ENCODE measurements around the gene SSX7.
"Not testable (repeated sequence)": the region's sequence is repeated elsewhere in the genome, so short reads cannot be mapped to it uniquely, and the experiment has no call there.

SSX7 gene

GRCh38 chrX:52654800-52655199 is at the start of gene SSX7:
Gene SSX7 (minus strand): TSS chrX:52654900. CDS start chrX:52653472, 1,428 bp downstream.
- not testable (repeated sequence) for FAIRE-seq

DNA sequence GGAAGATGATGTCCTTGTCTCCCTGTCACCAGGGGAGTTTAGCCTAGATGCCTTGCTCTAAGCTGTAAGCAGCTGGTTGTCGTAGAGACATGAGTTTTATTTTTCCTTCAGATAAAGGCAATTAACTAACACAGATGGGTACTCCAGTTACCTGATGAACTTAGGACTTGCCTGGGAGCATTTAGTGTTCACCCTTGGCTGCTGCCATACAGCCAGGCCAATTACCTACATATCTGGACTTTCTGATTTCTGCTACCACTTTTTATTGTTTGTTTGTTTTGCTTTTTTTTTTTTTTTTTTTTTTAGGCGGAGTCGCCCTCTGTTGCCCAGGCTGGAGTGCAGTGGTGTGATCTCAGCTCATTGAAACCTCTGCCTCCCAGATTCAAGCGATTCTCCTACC is 37.3 kb upstream of the SSX7 start:
- not testable (repeated sequence) for FAIRE-seq

DNA sequence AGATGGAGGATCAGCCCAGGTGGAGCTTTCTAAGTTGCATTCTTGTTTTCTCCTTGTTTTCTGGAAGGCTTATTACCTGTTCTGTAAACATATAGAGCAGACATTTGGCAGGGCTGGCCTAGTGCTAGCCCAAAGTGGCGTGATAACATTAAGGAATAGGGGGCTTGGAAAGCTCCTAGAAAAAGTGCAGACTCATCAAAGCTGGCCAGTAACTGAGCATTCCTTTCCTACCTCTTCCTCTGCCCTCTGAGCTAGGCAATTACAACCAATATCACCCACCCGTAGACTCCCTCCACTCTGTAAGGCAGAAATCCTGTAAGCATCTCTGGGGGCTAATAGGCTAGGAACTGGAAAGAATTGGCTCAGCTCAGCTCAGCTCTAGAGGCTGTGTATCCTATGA is 7.5 kb upstream of the SSX7 start:
- FAIRE-seq, result not testable (repeated sequence)

GRCh38 chrX:52655475-52655874 is 775 bp upstream of the SSX7 start:
- FAIRE-seq, result not testable (repeated sequence)

DNA sequence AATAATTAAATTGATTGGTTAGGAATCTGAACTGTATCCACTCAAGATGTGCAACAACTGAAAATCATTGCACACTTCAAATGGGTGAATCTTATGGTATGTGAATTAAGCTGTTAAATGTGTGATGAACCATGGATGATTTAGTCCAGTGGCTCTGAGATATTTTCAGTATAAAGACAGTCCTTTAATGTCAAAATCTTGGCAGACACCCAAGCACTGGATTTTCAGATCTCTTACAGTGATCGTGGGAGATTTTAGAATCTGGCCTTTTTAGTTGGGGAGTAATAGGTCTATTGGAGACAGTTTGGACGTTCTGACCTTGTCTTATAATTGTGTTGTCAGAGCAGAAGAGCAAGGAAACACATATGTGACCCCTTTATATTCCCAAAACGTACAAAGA is 4.0 kb downstream of the SSX7 start:
- not testable (repeated sequence) for FAIRE-seq

DNA sequence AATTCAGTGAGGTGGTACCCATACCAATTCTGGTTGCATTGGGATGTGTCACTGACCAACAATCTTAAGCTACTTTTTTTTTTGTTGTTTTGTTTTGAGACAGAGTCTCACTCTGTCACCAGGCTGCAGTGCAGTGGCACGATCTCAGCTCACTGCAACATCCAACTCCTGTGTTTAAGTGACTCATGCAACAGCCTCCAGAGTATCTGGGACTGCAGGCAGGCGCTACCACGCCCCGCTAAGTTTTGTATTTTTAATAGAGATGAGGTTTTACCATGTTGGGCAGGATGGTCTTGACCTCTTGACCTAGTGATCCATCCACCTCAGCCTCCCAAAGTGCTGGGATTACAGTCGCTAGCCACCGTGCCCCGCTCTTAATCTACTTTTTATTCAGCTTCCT is 5.7 kb downstream of the SSX7 start:
- not testable (repeated sequence) for FAIRE-seq

DNA sequence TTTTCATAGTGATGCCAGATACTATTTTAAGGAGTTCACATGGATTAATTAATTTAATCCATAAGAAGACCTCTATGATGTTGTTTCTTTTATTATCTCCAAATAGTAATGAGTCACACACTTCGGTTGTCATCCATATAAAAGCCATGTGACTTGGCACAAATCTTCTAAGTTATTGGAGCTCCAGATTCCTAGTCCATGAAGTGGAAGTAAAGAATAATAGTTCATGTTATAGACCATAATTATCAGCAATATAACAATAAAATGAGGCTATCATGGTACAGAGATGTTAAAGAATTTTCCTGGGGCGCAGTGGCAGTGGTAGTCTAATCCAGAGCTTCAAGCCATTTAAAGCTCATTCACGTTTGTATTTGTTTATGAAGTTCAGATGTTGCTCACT is 26.2 kb downstream of the SSX7 start:
- not testable (repeated sequence) for FAIRE-seq

- FAIRE-seq, result not testable (repeated sequence)
Measured at GRCh38 chrX:52620661-52621060, 34.0 kb downstream of the SSX7 start.

DNA sequence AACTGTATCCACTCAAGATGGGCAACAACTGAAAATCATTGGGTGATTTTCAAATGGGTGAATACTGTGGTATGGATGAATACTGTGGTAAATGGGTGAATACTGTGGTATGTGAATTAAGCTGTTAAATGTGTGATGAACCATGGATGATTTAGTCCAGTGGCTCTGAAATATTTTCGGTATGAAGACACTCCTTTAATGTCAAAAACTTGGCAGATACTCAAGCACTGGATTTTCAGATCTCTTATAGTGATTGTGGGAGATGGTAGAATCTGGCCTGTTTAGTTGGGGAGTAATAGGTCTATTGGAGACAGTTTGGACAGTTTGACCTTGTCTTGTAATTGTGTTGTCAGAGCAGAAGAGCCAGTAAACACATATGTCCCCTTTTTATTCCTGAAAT is 45.7 kb downstream of the SSX7 start:
- no peak for FAIRE-seq

GRCh38 chrX:52603151-52603550 is 51.5 kb downstream of the SSX7 start:
- not testable (repeated sequence) for FAIRE-seq

DNA sequence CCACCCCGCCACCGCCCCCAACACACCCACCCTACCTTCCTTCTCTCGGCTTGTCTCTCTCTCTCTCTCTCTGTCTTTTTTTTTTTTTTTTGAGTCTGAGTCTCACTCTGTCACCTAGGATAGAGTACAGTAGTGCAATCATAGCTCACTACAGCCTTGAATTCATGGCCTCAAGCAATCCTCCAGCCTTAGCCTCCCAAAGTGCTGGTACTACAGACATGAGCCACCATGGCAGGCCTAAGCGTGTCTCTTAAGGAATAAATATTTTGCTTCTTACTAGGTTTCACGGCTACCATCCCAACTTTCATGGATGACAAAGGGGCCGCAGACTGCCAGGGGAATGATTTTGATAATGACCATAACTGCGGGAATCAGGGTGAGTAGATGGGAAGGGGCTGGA is 55.8 kb downstream of the SSX7 start:
- FAIRE-seq, result no peak

- no peak for FAIRE-seq
Measured at GRCh38 chrX:52594658-52595057, 60.0 kb downstream of the SSX7 start.

All from endometrium (tissue), 2 donors.